ENCODE measurements around the gene RERE.

RERE gene

DNA sequence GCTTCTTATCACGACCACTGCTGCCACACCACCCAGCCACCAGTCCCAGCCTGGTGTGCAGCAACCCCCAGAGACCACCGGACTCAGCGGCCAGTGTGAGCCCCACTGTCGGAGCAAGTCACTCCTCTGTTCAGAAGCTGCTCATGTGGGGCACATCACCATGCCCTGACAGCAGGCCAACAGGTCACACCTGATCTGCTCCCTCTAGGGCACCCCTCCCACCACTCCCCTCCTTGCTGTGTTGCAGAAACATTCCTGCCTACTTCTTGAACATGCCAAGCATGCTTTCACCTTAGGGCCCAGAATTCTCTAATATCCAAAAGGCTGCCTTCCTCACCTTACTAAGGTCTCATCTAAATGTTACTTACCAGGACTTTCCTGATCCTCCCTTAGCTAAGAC is 353.1 kb downstream of the RERE start:
- TF ChIP-seq, protein P1, sequence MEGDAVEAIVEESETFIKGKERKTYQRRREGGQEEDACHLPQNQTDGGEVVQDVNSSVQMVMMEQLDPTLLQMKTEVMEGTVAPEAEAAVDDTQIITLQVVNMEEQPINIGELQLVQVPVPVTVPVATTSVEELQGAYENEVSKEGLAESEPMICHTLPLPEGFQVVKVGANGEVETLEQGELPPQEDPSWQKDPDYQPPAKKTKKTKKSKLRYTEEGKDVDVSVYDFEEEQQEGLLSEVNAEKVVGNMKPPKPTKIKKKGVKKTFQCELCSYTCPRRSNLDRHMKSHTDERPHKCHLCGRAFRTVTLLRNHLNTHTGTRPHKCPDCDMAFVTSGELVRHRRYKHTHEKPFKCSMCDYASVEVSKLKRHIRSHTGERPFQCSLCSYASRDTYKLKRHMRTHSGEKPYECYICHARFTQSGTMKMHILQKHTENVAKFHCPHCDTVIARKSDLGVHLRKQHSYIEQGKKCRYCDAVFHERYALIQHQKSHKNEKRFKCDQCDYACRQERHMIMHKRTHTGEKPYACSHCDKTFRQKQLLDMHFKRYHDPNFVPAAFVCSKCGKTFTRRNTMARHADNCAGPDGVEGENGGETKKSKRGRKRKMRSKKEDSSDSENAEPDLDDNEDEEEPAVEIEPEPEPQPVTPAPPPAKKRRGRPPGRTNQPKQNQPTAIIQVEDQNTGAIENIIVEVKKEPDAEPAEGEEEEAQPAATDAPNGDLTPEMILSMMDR (IDR thresholded peaks at IDR 0.05; ENCODE audit: insufficient read depth, low read depth, low read length, missing control alignments), result no peak
- H3K4me3 ChIP-seq (ENCODE audit: low read depth, low read length), result no peak overlapping the region
- DNase-seq (ENCODE audit: low read depth), result no peak

DNA sequence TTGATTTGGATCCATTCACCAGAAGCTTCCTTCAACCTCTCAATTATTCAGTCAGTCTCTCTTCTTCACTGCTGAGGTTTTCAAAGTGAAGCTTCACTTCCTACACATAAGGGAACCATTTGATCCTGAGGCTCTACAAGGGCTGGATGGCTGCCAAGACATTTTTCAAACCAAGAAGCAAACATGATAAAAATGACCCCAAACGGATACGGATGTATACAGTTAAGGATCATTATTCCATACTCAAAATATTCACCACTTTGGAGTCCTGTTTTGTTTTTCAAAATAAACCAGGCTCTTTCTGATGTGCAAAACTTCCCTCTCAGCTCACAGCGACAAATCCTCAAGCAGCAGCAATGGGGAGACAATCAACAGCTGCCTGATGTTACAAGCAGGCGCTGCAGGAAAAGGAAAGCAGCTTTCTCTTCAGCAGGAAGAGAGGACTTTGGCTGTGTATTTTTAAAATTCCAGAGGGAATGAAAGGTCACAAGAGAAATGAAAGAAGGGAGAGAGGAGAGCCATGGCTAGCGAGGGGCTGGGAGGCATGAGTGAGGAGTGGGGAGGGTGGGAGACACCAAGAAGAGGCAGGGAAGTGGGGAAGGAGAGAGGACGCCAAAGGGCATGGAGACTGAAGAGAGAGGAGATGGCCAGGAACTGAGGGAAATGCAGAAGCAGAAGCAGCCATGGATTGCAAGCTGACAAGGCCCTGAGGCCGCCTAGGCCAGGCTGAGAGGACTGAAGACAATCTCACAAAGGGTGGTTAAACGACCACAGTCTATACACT is 354.1 kb downstream of the RERE start:
- no peak for DNase-seq (ENCODE audit: low read depth)
- TF ChIP-seq, protein P1 (IDR thresholded peaks at IDR 0.05; ENCODE audit: insufficient read depth, low read depth, low read length, missing control alignments), result no peak
- H3K4me3 ChIP-seq (ENCODE audit: low read depth, low read length), result no peak overlapping the region

DNA sequence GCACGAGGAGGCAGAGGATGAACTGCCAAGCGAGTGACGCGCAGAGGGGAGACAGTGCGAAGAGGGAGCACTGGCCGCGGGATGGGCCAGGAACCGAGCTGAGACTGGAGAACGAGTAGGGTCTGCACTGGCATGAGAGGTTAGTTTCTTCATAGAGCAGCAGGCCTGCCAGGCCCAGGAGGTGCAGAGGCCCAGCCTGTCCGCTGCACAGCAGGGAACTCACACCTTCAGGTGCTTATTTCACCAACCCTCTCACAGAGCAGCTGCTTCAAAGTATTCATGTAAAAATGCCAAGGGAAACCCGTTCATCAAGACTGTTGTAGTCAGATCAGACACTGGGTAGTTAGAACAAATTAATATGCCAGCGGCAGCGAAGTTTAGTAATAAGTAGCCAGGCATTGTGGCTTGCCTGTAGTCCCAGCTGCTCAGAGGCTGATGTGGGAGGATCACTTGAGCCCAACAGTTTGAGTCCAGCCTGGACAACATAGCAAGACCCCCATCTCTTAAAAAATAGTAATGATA is 355.0 kb downstream of the RERE start:
- no peak for DNase-seq (ENCODE audit: low read depth)
- TF ChIP-seq, protein P1 (IDR thresholded peaks at IDR 0.05; ENCODE audit: insufficient read depth, low read depth, low read length, missing control alignments), result no peak
- H3K4me3 ChIP-seq (ENCODE audit: low read depth, low read length), result no peak overlapping the region

DNA sequence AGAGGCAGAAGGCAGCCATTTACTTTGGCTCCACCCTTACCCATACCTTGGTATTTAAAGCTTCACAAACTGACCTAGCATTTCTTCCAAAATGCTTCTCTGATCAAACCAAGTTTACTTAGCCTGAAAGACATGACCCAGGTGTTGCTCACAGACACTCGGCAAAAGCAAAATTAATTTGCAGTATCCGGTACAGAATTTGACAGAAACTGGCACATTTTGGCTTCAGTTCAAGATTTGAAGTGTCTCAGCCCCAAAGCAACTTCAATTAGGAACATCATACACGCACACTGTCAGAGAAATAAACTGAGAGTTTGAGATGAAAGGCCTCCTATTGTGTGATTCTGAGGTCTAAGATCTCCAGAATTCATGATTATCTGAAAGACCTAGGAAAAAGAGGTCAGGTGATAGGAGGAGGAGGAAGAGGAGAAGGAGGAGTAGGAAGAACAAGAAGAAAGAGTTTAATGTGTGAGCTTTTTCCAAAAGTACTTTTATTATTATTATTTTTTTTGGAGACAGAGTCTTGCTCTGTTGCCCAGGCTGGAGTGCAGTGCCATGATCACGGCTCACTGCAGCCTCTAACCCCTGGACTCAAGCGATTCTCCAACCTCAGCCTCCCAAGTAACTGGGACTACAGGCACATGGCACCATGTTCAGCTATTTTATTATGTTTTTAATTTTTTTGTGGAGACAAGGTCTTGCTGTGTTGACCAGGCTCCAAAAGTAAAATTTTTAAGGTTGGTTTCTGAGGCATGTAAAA is 355.9 kb downstream of the RERE start:
- DNase-seq (ENCODE audit: low read depth), result no peak
- TF ChIP-seq, protein P1 (IDR thresholded peaks at IDR 0.05; ENCODE audit: insufficient read depth, low read depth, low read length, missing control alignments), result no peak
- H3K4me3 ChIP-seq (ENCODE audit: low read depth, low read length), result no peak overlapping the region

GRCh38 chr1:8460784-8461183 is 356.7 kb downstream of the RERE start:
- TF ChIP-seq, protein P1 (IDR thresholded peaks at IDR 0.05; ENCODE audit: insufficient read depth, low read depth, low read length, missing control alignments), result no peak

DNA sequence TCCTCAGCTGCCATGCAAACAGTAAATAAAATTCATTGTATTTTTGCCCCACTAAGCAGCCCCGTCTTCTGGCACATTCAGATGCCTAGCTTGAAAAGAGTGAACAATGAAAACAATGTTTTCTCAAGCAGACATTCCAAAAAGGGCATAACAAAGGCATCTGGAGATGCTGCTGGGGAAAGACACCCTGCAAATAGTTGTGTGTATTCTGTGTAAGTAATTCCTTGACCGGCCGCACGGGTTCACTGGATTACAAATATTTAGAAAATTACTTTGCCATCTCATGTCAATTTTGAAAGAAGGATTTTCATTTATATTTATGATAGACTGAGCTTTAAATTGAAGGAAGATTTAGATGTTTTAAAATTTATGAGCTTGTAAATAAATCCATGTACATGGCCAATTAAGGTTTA is 357.3 kb downstream of the RERE start:
- H3K4me3 ChIP-seq (ENCODE audit: low read depth, low read length), result no peak overlapping the region
- TF ChIP-seq, protein P1 (IDR thresholded peaks at IDR 0.05; ENCODE audit: insufficient read depth, low read depth, low read length, missing control alignments), result no peak
- DNase-seq (ENCODE audit: low read depth), result no peak

More at GRCh38 chr1:8460784-8461183, 356.7 kb downstream of the RERE start:
- DNase-seq (ENCODE audit: low read depth), result no peak
- no peak overlapping the region for H3K4me3 ChIP-seq (ENCODE audit: low read depth, low read length)
